ENCODE measurements around the gene CDK5R2. TPM values are rescaled to one million over a fixed set of nuclear protein-coding genes. Genes with fewer than 3 reads are reported as not detected.
A peak's percentile ranks its signal among the peaks of the same experiment; 100 is the strongest.

Gene CDK5R2
- total RNA-seq, 3 donors from 2014 or later: 0.38 to 1.4 (median 0.39) TPM

DNA sequence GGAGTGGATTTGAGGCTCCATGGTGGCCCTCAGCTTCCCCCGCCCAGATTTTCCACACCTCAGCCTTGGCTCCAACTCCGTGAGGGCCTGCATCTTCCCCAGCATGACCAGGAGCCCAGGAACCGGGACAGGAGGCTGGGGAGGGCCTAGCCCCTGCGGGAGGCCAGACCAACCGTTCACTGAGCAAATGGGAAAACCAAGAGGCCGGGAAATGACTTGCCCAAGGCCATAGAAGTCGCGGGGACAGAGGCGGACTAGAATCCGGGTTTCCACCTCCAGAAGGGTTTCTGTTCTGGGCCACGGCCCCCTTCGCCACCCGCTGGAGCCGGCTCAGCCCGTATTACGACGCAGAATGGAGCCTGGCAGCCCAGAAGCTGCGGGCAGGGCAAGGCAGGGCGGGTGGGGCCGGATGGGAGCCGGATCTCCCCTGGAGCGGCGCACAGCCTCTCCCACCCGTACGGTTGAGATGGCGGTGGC, 41.7 kb downstream of the CDK5R2 start:
- Histone ChIP-seq H3K9me3 (no peaks in the 10 kb centered on the region), H3K36me3 (ENCODE audit: low read depth) (no peaks in the 10 kb centered on the region), H3K4me1 (ENCODE audit: low read depth) (peaks cover 20% of the 10 kb centered on the region), H3K4me3 (peak overlapping the region; percentile 25)
- TF ChIP-seq, protein P1, sequence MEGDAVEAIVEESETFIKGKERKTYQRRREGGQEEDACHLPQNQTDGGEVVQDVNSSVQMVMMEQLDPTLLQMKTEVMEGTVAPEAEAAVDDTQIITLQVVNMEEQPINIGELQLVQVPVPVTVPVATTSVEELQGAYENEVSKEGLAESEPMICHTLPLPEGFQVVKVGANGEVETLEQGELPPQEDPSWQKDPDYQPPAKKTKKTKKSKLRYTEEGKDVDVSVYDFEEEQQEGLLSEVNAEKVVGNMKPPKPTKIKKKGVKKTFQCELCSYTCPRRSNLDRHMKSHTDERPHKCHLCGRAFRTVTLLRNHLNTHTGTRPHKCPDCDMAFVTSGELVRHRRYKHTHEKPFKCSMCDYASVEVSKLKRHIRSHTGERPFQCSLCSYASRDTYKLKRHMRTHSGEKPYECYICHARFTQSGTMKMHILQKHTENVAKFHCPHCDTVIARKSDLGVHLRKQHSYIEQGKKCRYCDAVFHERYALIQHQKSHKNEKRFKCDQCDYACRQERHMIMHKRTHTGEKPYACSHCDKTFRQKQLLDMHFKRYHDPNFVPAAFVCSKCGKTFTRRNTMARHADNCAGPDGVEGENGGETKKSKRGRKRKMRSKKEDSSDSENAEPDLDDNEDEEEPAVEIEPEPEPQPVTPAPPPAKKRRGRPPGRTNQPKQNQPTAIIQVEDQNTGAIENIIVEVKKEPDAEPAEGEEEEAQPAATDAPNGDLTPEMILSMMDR (IDR thresholded peaks at IDR 0.05): no peak
- ATAC-seq: peak; percentile 5
- no peak for DNase-seq
- intact Hi-C loops (cut with DNase I, micrococcal nuclease): no loop called here

DNA sequence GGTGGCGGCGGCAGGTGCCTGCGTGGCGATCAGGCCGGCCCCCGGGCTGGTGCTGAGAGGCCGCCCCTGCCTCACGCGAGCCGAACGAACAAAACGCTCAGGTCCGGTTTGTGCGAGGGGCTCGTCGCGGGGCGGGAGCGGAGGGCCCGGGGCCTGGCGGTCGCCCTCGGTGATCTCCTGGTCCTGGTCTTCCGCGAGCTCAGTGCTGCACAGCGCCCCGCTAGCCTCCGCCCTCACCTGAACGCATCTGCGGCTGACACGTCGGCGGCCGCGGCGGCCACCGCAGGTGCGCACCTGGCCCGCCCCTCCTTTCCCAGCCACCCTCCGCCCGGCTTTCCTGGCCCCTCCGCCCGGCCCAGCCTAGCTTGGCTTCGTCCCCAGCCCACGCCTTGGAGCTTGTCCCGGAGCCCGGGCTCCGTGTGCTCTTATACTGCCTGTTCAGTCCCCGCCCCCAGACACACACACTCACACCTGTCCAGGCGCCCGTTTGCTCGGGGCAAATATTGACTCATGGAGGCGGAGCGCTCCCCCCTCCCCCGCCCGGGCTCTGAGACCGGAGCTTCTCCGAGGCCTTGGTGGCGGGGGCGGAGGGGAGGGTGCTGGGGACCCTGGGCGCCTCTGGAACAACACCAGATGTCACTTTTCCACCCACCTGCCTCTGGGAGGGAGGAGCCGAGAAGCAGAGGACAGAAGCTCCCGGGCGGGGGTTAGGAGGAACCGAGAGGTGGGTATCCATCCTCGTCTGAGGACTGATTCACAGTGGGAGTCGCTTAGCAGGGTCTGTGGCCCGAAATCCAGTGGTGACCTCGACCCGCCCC, 42.3 kb downstream of the CDK5R2 start:
- TF ChIP-seq, protein P1 (IDR thresholded peaks at IDR 0.05): no peak
- Histone ChIP-seq H3K9me3 (no peaks in the 10 kb centered on the region), H3K4me1 (ENCODE audit: low read depth) (peaks cover 17% of the 10 kb centered on the region), H3K36me3 (ENCODE audit: low read depth) (no peaks in the 10 kb centered on the region), H3K4me3 (peak overlapping the region; percentile 25)
- intact Hi-C loops (cut with DNase I, micrococcal nuclease): no loop called here
- DNase-seq (peak; percentile 93 to 96 (median 94)), ATAC-seq (peak; percentile 84)

DNA sequence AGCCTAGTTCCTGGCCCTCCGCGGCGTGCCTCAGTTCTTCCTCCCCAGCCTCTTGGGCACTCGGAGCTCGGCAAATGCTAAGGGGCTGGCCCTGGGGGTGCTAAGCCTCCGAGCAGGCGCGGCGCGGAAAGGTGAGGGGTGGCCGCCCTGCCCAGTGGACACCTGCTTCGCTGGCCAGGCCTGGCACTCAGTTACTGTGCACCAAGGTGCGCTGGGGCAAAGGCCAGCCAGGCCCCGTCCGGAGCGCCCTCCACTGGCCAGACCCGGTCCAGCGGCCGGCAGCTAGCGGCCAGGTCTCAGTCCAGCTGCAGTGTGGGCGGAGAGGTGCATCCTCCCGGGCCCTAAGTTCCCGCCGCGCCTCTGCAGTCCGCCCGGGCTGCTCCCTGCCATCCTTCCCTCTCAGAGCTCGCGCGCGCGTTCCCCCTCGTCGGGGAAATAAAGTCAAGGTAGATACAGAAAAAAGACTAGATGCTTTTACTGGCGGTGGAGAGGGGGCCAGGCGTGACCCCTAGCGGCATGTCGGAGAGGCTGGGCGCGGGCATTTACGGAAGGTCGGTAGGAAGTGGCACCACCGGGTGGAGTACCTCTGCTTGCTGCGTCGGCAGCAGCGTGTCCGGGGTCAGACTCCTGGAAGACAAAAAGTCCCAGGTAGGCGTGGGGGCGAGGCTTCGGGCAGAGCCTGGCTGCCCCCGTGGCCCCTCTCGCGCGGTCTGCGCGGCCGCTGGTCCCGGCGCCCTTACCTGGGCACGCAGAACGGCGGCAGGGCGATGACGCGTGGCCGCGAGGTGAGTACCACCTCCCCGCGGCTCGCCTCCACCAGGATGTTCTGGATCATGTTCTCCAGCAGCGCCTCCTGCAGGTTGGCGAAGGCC, 43.2 kb downstream of the CDK5R2 start:
- H3K9me3 ChIP-seq: no peaks in the 10 kb centered on the region
- H3K4me1 ChIP-seq (ENCODE audit: low read depth): peaks cover 17% of the 10 kb centered on the region
- intact Hi-C loops (cut with DNase I, micrococcal nuclease): no loop called here
- peak; percentile 77 for ATAC-seq
- peak; percentile 84 to 92 (median 92) for DNase-seq
- TF ChIP-seq, protein P1 (IDR thresholded peaks at IDR 0.05): peak; percentile 65
- peak overlapping the region; percentile 25 for H3K4me3 ChIP-seq
- no peaks in the 10 kb centered on the region for H3K36me3 ChIP-seq (ENCODE audit: low read depth)

- H3K4me3 ChIP-seq: no peak overlapping the region
- ATAC-seq (no peak), DNase-seq (no peak)
- H3K4me1 ChIP-seq (ENCODE audit: low read depth): peaks cover 17% of the 10 kb centered on the region
- H3K36me3 ChIP-seq (ENCODE audit: low read depth): no peaks in the 10 kb centered on the region
- intact Hi-C loops (cut with DNase I, micrococcal nuclease): no loop called here
- H3K9me3 ChIP-seq: no peaks in the 10 kb centered on the region
- TF ChIP-seq, protein P1 (IDR thresholded peaks at IDR 0.05): peak; percentile 49
These were observed 43.8 kb downstream of the CDK5R2 start for GRCh38 chr2:219003267-219003634.

GRCh38 chr2:219003979-219004378, 44.5 kb downstream of the CDK5R2 start:
- TF ChIP-seq, protein P1 (IDR thresholded peaks at IDR 0.05): no peak
- peaks cover 15% of the 10 kb centered on the region for H3K4me1 ChIP-seq (ENCODE audit: low read depth)
- H3K4me3 ChIP-seq: no peak overlapping the region
- H3K9me3 ChIP-seq: no peaks in the 10 kb centered on the region
- no peak for ATAC-seq
- intact Hi-C loops (cut with DNase I, micrococcal nuclease): no loop called here
- H3K36me3 ChIP-seq (ENCODE audit: low read depth): no peaks in the 10 kb centered on the region
- DNase-seq: no peak

All from mucosa of descending colon (tissue), 3 donors.